ENCODE measurements around the gene UBXN10. TPM values are rescaled to one million over a fixed set of nuclear protein-coding genes. Genes with fewer than 3 reads are reported as not detected.

UBXN10 gene
- polyA plus RNA-seq, 1 donor = 1.4 TPM

- Histone ChIP-seq H3K4me1 (ENCODE audit: control insufficient read depth, insufficient read depth, low read length) (no peaks in the 10 kb centered on the region), H3K9me3 (ENCODE audit: control insufficient read depth, low read depth, low read length) (peaks cover 3% of the 10 kb centered on the region), H3K27me3 (ENCODE audit: control insufficient read depth, insufficient read depth, low read length) (no peaks in the 10 kb centered on the region), H3K4me3 (ENCODE audit: low read length) (no peak overlapping the region), H3K36me3 (ENCODE audit: control insufficient read depth, insufficient read depth, low read length) (no peaks in the 10 kb centered on the region), H3K27ac (ENCODE audit: low read length) (no peak overlapping the region)
- WGBS (ENCODE audit: insufficient coverage, low lambda C conversion rate) = no CpG with 5 or more reads among the region's 5 CpGs
- no peak for DNase-seq
These were observed 16.0 kb upstream of the UBXN10 start for GRCh38 chr1:20169932-20170331.

GRCh38 chr1:20172033-20172590 is 13.8 kb upstream of the UBXN10 start:
- no peak for DNase-seq

GRCh38 chr1:20174937-20175666 is 10.8 kb upstream of the UBXN10 start:
- no peaks in the 10 kb centered on the region for H3K27me3 ChIP-seq (ENCODE audit: control insufficient read depth, insufficient read depth, low read length)
- no peak overlapping the region for H3K4me3 ChIP-seq (ENCODE audit: low read length)
- no peak overlapping the region for H3K27ac ChIP-seq (ENCODE audit: low read length)
- H3K36me3 ChIP-seq (ENCODE audit: control insufficient read depth, insufficient read depth, low read length) = no peaks in the 10 kb centered on the region
- no CpG with 5 or more reads among the region's 9 CpGs for WGBS (ENCODE audit: insufficient coverage, low lambda C conversion rate)
- no peaks in the 10 kb centered on the region for H3K4me1 ChIP-seq (ENCODE audit: control insufficient read depth, insufficient read depth, low read length)
- H3K9me3 ChIP-seq (ENCODE audit: control insufficient read depth, low read depth, low read length) = no peaks in the 10 kb centered on the region
- DNase-seq = no peak

More at GRCh38 chr1:20172033-20172590, 13.8 kb upstream of the UBXN10 start:
- no CpG with 5 or more reads among the region's 12 CpGs for WGBS (ENCODE audit: insufficient coverage, low lambda C conversion rate)
- Histone ChIP-seq H3K36me3 (ENCODE audit: control insufficient read depth, insufficient read depth, low read length) (no peaks in the 10 kb centered on the region), H3K4me3 (ENCODE audit: low read length) (no peak overlapping the region), H3K9me3 (ENCODE audit: control insufficient read depth, low read depth, low read length) (no peaks in the 10 kb centered on the region), H3K27ac (ENCODE audit: low read length) (no peak overlapping the region), H3K27me3 (ENCODE audit: control insufficient read depth, insufficient read depth, low read length) (no peaks in the 10 kb centered on the region), H3K4me1 (ENCODE audit: control insufficient read depth, insufficient read depth, low read length) (no peaks in the 10 kb centered on the region)

GRCh38 chr1:20178634-20179370 is 7.1 kb upstream of the UBXN10 start:
- Histone ChIP-seq H3K9me3 (ENCODE audit: control insufficient read depth, low read depth, low read length) (no peaks in the 10 kb centered on the region), H3K27ac (ENCODE audit: low read length) (no peak overlapping the region), H3K27me3 (ENCODE audit: control insufficient read depth, insufficient read depth, low read length) (no peaks in the 10 kb centered on the region), H3K4me1 (ENCODE audit: control insufficient read depth, insufficient read depth, low read length) (peaks cover 6% of the 10 kb centered on the region), H3K36me3 (ENCODE audit: control insufficient read depth, insufficient read depth, low read length) (no peaks in the 10 kb centered on the region), H3K4me3 (ENCODE audit: low read length) (no peak overlapping the region)
- WGBS (ENCODE audit: insufficient coverage, low lambda C conversion rate) = 100% methylated on average over 3 of the region's 13 CpGs
- no peak for DNase-seq

GRCh38 chr1:20179371-20180128 is 6.3 kb upstream of the UBXN10 start:
- H3K4me1 ChIP-seq (ENCODE audit: control insufficient read depth, insufficient read depth, low read length) = peaks cover 6% of the 10 kb centered on the region
- no peak for DNase-seq
- H3K4me3 ChIP-seq (ENCODE audit: low read length) = no peak overlapping the region
- no peak overlapping the region for H3K27ac ChIP-seq (ENCODE audit: low read length)
- no peaks in the 10 kb centered on the region for H3K27me3 ChIP-seq (ENCODE audit: control insufficient read depth, insufficient read depth, low read length)
- H3K9me3 ChIP-seq (ENCODE audit: control insufficient read depth, low read depth, low read length) = no peaks in the 10 kb centered on the region
- 60% methylated on average over 1 of the region's 2 CpGs for WGBS (ENCODE audit: insufficient coverage, low lambda C conversion rate)
- H3K36me3 ChIP-seq (ENCODE audit: control insufficient read depth, insufficient read depth, low read length) = no peaks in the 10 kb centered on the region

- WGBS (ENCODE audit: insufficient coverage, low lambda C conversion rate) = no CpG with 5 or more reads among the region's 6 CpGs
- DNase-seq = no peak
- Histone ChIP-seq H3K27me3 (ENCODE audit: control insufficient read depth, insufficient read depth, low read length) (no peaks in the 10 kb centered on the region), H3K4me3 (ENCODE audit: low read length) (no peak overlapping the region), H3K9me3 (ENCODE audit: control insufficient read depth, low read depth, low read length) (no peaks in the 10 kb centered on the region), H3K36me3 (ENCODE audit: control insufficient read depth, insufficient read depth, low read length) (no peaks in the 10 kb centered on the region), H3K27ac (ENCODE audit: low read length) (no peak overlapping the region), H3K4me1 (ENCODE audit: control insufficient read depth, insufficient read depth, low read length) (peaks cover 6% of the 10 kb centered on the region)
These were observed 5.6 kb upstream of the UBXN10 start for GRCh38 chr1:20180129-20180843.

- WGBS (ENCODE audit: insufficient coverage, low lambda C conversion rate) = no CpG with 5 or more reads among the region's 3 CpGs
- Histone ChIP-seq H3K4me3 (ENCODE audit: low read length) (no peak overlapping the region), H3K9me3 (ENCODE audit: control insufficient read depth, low read depth, low read length) (no peaks in the 10 kb centered on the region), H3K27me3 (ENCODE audit: control insufficient read depth, insufficient read depth, low read length) (no peaks in the 10 kb centered on the region), H3K4me1 (ENCODE audit: control insufficient read depth, insufficient read depth, low read length) (peaks cover 6% of the 10 kb centered on the region), H3K36me3 (ENCODE audit: control insufficient read depth, insufficient read depth, low read length) (no peaks in the 10 kb centered on the region), H3K27ac (ENCODE audit: low read length) (no peak overlapping the region)
- no peak for DNase-seq
These were observed 5.1 kb upstream of the UBXN10 start for GRCh38 chr1:20180844-20181207.

GRCh38 chr1:20182415-20182814 is 3.5 kb upstream of the UBXN10 start:
- Histone ChIP-seq H3K4me3 (ENCODE audit: low read length) (no peak overlapping the region), H3K4me1 (ENCODE audit: control insufficient read depth, insufficient read depth, low read length) (peaks cover 18% of the 10 kb centered on the region), H3K36me3 (ENCODE audit: control insufficient read depth, insufficient read depth, low read length) (no peaks in the 10 kb centered on the region), H3K9me3 (ENCODE audit: control insufficient read depth, low read depth, low read length) (no peaks in the 10 kb centered on the region), H3K27me3 (ENCODE audit: control insufficient read depth, insufficient read depth, low read length) (peaks cover 3% of the 10 kb centered on the region), H3K27ac (ENCODE audit: low read length) (no peak overlapping the region)
- no peak for DNase-seq

- Histone ChIP-seq H3K9me3 (ENCODE audit: control insufficient read depth, low read depth, low read length) (no peaks in the 10 kb centered on the region), H3K27ac (ENCODE audit: low read length) (no peak overlapping the region), H3K27me3 (ENCODE audit: control insufficient read depth, insufficient read depth, low read length) (peaks cover 3% of the 10 kb centered on the region), H3K4me1 (ENCODE audit: control insufficient read depth, insufficient read depth, low read length) (peaks cover 21% of the 10 kb centered on the region), H3K4me3 (ENCODE audit: low read length) (no peak overlapping the region), H3K36me3 (ENCODE audit: control insufficient read depth, insufficient read depth, low read length) (no peaks in the 10 kb centered on the region)
- no CpG with 5 or more reads among the region's 10 CpGs for WGBS (ENCODE audit: insufficient coverage, low lambda C conversion rate)
- DNase-seq = peak; percentile 53 to 72
These were observed 2.9 kb upstream of the UBXN10 start for GRCh38 chr1:20183035-20183434.
